Smooth muscle cell of the coronary artery (primary cell): ENCODE results near the gene ANKK1. TPM values are rescaled to one million over a fixed set of nuclear protein-coding genes. Genes with fewer than 3 reads are reported as not detected.

Source experiments
- total RNA-seq: library from RNA; depleted of rRNA; stranded (reverse); fragments of >200 nt; gene quantifications from 2 replicates; pipeline ENCODE4 v1.2.3, GENCODE V29; 2014; ENCODE audit warnings: low replicate concordance

Gene ANKK1, protein sequence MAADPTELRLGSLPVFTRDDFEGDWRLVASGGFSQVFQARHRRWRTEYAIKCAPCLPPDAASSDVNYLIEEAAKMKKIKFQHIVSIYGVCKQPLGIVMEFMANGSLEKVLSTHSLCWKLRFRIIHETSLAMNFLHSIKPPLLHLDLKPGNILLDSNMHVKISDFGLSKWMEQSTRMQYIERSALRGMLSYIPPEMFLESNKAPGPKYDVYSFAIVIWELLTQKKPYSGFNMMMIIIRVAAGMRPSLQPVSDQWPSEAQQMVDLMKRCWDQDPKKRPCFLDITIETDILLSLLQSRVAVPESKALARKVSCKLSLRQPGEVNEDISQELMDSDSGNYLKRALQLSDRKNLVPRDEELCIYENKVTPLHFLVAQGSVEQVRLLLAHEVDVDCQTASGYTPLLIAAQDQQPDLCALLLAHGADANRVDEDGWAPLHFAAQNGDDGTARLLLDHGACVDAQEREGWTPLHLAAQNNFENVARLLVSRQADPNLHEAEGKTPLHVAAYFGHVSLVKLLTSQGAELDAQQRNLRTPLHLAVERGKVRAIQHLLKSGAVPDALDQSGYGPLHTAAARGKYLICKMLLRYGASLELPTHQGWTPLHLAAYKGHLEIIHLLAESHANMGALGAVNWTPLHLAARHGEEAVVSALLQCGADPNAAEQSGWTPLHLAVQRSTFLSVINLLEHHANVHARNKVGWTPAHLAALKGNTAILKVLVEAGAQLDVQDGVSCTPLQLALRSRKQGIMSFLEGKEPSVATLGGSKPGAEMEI
- under 0.01 and 0.12 TPM in 2 replicates for total RNA-seq

GRCh38 chr11:113387605-113388211, at the start of gene ANKK1:
TSS of gene ANKK1 (plus strand) at chr11:113387779. CDS start at chr11:113387885, 106 bp downstream.

Other genes with a start within 250 kb of the ANKK1 start
- 7.5 and 10.5 TPM in 2 replicates for gene TTC12, start 73.2 kb upstream of the ANKK1 start, total RNA-seq
- not detected in 2 replicates for gene DRD2, start 87.6 kb downstream of the ANKK1 start, total RNA-seq